Uterus (tissue), 2 donors: ENCODE measurements around the gene SIGLEC7.

ENCODE experiments used
- CTCF ChIP-seq, 4 experiments: fragments of 200-600 bp in 2 of 4; fragments of 450-650 bp in 2 of 4; sonication (generic) in 2 of 4; IDR thresholded peaks; one replicate each; pipeline ENCODE4 v1.5.1; 2016 to 2019; ENCODE audit warnings: antibody characterized with exemption in 4 of 4, mild to moderate bottlenecking in 2 of 4, moderate library complexity in 1 of 4
- POLR2A ChIP-seq, 2 donors: fragments of 450-650 bp; IDR thresholded peaks; one replicate each; pipeline ENCODE4 v1.6.1; 2016; ENCODE audit warnings: antibody characterized with exemption in 2 of 2, mild to moderate bottlenecking in 1 of 2, moderate library complexity in 1 of 2

GRCh38 chr19:51120160-51120559 lies 21.9 kb upstream of the SIGLEC7 start:
- TF ChIP-seq POLR2A (IDR thresholded peaks at IDR 0.05) (no peak), CTCF (IDR thresholded peaks at IDR 0.05) (no peak)
